HUES48 (cell line): ENCODE results near the gene ZNF750.

Source experiments
- H3K27ac ChIP-seq: one replicate; pipeline ENCODE4 v1.7.0; 2013; ENCODE audit warnings: low read depth, low read length, inconsistent platforms
- H3K27me3 ChIP-seq: 2 replicates; pipeline ENCODE4 v1.6.1; 2013; ENCODE audit warnings: mild to moderate bottlenecking, low read length; ENCODE audit not compliant: control insufficient read depth, insufficient read depth
- H3K36me3 ChIP-seq: 2 replicates; pipeline ENCODE4 v1.6.1; 2013; ENCODE audit warnings: low read length; ENCODE audit not compliant: control insufficient read depth, insufficient read depth
- H3K4me1 ChIP-seq: 2 replicates; pipeline ENCODE4 v1.6.1; 2013; ENCODE audit warnings: mild to moderate bottlenecking, low read length; ENCODE audit not compliant: control insufficient read depth, insufficient read depth
- H3K4me3 ChIP-seq: 2 replicates; pipeline ENCODE4 v1.5.1; 2013; ENCODE audit warnings: mild to moderate bottlenecking, low read depth, low read length
- H3K9ac ChIP-seq: 2 replicates; pipeline ENCODE4 v1.6.1; 2013; ENCODE audit warnings: mild to moderate bottlenecking, low read depth, low read length, moderate library complexity
- H3K9me3 ChIP-seq: 2 replicates; pipeline ENCODE4 v1.6.1; 2013; ENCODE audit warnings: low read length; ENCODE audit not compliant: control insufficient read depth, insufficient read depth

ZNF750 gene

DNA sequence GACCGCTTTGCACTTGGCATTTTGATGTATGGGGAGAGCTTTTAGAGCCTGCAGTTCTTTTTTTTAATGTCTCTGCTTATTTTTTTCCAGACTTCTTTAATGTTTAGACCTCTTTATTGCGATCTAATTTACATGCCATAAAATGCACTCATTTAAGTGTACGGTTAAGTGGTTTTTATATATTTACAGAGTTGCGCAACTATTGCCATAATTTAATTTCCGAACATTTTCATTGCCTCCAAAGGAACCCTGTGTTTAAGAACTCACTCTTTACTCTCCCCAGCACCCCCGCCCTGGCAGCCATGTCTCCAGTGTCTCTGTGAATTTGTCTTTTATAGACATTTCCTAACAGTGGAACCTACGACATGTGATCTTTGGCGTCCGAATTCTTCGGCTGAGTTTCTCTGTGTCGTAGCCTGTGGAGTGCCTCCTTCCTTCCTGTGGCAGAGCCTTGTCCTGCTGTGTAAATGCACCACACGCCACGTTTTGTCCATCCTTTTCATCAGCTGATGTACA, 24.0 kb downstream of the ZNF750 start:
- Histone ChIP-seq H3K9ac (no peak overlapping the region), H3K36me3 (peaks cover 70% of the 10 kb centered on the region), H3K9me3 (no peaks in the 10 kb centered on the region)

DNA sequence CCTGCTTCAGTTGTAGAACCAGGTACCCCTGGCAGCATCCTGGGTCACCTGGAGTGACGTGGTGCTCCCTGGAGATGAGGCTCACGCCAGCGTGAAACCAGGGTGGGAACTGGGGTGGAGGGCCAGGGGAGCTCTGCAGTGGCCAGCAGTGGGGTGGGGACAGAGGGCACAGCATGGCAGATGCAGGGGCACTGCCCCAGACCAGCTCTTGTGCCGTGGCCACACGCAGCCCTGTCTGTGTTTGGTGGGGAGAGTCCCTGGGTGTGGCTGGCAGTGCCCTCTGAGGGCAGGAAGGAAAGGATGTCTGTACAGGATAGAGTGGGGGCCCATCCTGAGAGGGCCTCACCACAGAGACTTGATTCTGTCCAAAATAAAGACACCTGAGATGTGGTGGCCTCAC, 24.5 kb downstream of the ZNF750 start:
- Histone ChIP-seq H3K36me3 (peaks cover 75% of the 10 kb centered on the region), H3K4me3 (no peak overlapping the region), H3K9ac (no peak overlapping the region), H3K27me3 (no peaks in the 10 kb centered on the region), H3K4me1 (peaks cover 4% of the 10 kb centered on the region; the same call in 1 of the 2 replicates), H3K9me3 (no peaks in the 10 kb centered on the region), H3K27ac (no peak overlapping the region)

More for the DNA sequence above, 24.0 kb downstream of the ZNF750 start:
- peaks cover 4% of the 10 kb centered on the region; the same call in 1 of the 2 replicates for H3K4me1 ChIP-seq
- no peaks in the 10 kb centered on the region for H3K27me3 ChIP-seq
- no peak overlapping the region for H3K4me3 ChIP-seq
- H3K27ac ChIP-seq = no peak overlapping the region

DNA sequence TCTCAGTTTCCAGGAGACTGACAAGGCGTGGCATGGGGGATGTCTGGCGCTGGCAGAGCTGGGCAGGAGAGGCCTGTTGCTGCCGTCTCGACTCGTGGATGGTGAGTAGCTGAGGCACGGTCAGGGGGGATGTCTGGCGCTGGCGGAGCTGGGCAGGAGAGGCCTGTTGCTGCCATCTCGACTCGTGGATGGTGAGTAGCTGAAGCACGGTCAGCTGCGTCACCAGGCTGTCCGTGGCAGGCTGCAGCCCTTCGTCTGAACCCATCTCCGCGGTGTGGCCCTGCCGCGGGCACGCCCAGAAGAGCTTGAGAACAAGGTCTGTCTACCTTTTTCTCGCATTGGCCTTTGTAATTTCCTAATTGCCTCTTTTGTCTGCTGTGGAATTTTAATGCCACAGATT, 25.0 kb downstream of the ZNF750 start:
- no peak overlapping the region for H3K27ac ChIP-seq
- H3K9ac ChIP-seq = no peak overlapping the region
- H3K4me3 ChIP-seq = no peak overlapping the region
- H3K9me3 ChIP-seq = no peaks in the 10 kb centered on the region
- peaks cover 80% of the 10 kb centered on the region for H3K36me3 ChIP-seq
- H3K4me1 ChIP-seq = peaks cover 4% of the 10 kb centered on the region; the same call in 1 of the 2 replicates
- no peaks in the 10 kb centered on the region for H3K27me3 ChIP-seq

DNA sequence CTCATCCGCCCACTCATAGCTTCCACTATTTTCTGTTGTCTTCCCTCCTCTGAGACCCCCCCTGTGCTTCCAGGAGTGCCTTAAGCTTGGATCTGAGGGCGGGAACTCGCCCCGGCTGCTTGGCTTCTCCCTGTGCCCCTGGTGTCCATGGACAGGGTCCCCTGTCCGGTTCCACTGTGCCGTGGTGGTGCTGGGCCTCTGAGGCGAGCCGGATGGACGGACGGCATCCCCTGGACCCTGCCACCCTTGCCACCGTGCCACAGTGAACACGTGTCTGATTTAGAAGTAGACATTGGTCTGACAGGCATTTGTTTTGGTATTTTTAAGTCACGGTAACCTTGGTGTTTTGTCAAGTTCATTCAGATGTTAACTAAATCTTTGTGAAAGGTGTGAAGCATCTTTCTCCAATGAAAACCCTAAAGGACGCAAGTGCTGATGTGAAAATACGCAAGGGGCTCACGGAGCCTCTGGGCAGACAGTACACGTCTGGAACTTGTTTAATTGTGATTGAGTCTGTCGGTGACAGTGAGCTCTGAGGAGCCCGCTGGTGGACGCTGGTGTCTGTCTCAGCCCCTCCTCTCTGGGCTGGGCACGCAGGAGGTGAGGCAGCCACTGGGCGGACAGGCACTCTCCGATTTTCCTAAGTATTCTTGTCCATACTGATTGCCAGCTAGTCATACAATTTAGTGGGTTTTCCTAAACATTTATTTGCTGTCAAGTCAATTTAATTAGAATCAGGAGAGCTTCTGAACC, 26.3 kb downstream of the ZNF750 start:
- Histone ChIP-seq H3K9me3 (no peaks in the 10 kb centered on the region), H3K27ac (no peak overlapping the region), H3K9ac (no peak overlapping the region), H3K36me3 (peaks cover 86% of the 10 kb centered on the region), H3K27me3 (no peaks in the 10 kb centered on the region), H3K4me1 (no peaks in the 10 kb centered on the region), H3K4me3 (no peak overlapping the region)

DNA sequence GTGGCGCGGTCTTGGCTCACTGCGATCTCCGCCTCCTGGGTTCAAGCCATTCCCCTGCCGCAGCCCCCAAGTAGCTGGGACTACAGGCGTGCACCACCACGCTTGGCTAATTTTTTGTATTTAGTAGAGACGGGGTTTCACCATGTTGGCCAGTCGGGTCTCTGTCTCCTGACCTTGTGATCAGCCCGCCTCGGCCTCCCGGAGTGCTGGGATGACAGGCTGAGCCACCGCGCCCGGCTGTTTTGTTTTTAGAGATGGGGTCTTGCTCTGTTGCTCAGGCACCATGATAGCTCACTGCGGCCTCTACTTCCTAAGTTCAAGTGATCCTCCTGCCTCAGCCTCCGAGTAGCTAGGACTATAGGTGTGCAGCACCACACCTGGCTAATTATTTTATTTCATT, 27.2 kb downstream of the ZNF750 start:
- Histone ChIP-seq H3K27me3 (no peaks in the 10 kb centered on the region), H3K4me3 (no peak overlapping the region), H3K36me3 (peaks cover 83% of the 10 kb centered on the region), H3K9me3 (no peaks in the 10 kb centered on the region), H3K4me1 (no peaks in the 10 kb centered on the region), H3K9ac (no peak overlapping the region), H3K27ac (no peak overlapping the region)

DNA sequence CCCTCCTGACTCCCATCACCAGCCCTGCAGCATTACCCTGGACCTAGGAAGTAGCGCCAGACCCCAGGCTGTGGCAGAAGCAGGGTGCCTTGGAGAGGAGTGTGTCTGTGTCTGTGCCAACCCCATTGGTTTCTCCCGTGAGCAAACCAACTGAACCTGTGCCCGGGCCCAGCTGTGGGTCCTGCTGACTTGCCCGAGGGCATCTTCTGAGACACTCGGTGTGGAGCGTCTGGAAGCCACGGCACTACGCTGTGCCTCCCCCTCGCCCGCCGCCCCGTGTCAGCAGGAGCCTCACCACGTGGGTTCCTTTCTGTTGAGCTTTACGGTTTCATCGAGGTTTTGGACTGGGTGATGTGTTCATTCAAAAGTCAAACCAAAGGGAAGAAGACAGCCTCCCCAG, 27.8 kb downstream of the ZNF750 start:
- no peak overlapping the region for H3K9ac ChIP-seq
- H3K4me1 ChIP-seq = no peaks in the 10 kb centered on the region
- no peaks in the 10 kb centered on the region for H3K27me3 ChIP-seq
- no peak overlapping the region for H3K27ac ChIP-seq
- no peaks in the 10 kb centered on the region for H3K9me3 ChIP-seq
- peaks cover 83% of the 10 kb centered on the region for H3K36me3 ChIP-seq
- H3K4me3 ChIP-seq = no peak overlapping the region

DNA sequence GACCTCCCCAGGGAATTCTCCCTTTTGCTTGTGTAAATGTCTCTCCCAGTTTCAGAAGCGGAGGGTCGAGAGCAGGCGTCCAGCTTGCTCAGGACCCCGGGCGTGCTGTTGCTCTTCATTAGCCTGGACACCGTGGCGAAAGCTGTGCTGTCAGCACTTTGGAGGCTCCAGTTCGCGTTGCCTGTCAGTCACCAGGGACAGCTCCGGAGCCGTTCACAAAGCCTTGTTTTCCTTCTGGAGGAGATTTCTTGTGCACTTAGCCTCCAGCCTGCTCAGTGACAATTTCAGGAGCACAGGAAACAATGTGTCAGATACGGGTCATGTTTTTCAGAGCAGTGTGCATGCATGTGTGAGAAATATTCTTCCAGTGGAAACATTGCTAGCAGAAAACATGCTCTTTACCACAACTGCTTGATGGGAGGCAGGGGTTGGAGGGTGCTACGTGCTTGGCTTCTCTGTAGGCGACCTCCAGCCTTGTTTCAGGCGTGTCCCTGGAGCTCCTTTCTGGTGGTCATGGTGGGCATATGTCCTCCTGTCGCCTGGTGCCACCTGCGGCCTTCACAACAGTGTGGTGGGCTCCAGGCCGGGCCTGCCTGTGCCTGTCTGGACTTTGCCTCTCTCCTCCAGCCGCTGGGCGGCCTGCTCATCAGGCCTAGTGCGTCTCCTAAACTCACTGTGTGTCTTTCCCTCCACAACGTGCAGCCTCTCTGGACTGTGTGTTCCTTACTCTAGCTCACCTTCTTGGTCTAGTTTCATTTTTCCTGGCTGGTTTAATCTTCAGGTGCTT, 29.0 kb downstream of the ZNF750 start:
- no peaks in the 10 kb centered on the region for H3K4me1 ChIP-seq
- H3K9ac ChIP-seq = no peak overlapping the region
- no peaks in the 10 kb centered on the region for H3K9me3 ChIP-seq
- H3K36me3 ChIP-seq = peaks cover 84% of the 10 kb centered on the region
- H3K27ac ChIP-seq = no peak overlapping the region
- no peak overlapping the region for H3K4me3 ChIP-seq
- H3K27me3 ChIP-seq = no peaks in the 10 kb centered on the region

DNA sequence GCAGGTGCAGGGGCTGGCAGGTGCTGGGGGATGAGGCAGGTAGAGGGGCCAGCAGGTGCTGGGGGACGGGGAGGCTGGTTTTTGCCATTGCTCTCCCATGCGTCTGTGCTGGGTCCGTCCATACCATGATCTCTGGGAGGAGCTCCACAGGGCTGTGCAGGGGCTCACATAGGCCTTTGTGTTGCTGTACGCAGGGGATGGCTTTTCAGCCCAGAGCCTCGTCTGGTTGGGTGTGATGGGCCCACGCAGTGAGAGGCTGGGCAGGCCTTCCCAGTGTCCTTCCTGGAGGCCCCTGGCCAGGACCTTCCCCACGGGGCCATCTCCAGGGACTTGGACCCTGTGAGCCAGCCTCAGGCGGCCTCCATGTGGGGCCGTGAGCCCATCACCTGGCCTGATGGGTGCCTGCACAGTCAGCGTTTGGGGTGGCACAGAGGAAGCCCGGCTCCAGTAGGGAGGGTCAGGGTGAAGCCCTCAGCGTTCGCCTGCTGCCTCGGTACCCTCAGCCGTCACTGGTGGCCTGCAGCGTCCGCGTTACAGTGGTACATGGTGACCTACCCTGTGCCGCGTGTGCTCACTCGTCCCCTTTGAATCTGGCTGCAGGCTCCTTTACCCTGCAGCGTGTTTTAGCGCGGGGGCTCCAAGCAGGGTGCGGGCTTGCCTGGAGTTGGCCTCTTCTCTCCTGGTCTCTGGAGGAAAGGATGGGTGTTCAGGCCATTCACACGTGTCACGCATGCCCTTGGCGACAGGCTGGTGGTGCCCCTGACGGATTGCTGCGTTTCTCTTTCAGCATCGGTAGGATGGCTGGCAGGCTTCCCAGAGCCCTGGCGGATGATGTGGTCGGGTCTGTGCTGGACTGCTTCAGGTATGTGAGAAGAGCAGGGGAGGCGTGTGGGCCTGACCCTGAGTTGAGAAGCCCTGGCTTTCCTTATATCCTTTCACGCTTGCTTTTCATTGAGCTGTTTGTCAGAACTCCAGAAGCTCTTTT, 30.6 kb downstream of the ZNF750 start:
- Histone ChIP-seq H3K9ac (no peak overlapping the region), H3K9me3 (no peaks in the 10 kb centered on the region), H3K27ac (no peak overlapping the region), H3K27me3 (no peaks in the 10 kb centered on the region), H3K4me3 (no peak overlapping the region), H3K4me1 (no peaks in the 10 kb centered on the region), H3K36me3 (peaks cover 75% of the 10 kb centered on the region)

DNA sequence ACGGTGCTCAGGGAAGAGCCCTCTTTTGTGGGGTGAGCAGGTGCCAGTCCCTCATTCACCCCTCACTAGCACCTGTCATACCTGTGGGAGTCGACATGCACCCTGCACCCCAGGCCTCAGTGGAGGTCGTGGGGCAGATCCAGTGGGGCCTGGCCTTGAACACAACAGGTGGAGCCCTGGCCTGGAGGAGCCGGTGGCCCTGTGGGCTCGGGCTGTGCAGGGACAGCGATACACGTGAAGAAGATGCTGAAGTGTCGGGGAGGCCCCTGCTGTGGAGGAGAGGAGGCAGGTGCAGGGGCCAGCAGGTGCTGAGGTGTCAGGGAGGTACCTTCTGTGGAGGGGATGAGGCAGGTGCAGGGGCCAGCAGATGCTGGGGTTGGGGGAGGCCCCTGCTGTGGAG, 31.8 kb downstream of the ZNF750 start:
- Histone ChIP-seq H3K36me3 (peaks cover 64% of the 10 kb centered on the region), H3K9me3 (no peaks in the 10 kb centered on the region), H3K4me1 (no peaks in the 10 kb centered on the region)

DNA sequence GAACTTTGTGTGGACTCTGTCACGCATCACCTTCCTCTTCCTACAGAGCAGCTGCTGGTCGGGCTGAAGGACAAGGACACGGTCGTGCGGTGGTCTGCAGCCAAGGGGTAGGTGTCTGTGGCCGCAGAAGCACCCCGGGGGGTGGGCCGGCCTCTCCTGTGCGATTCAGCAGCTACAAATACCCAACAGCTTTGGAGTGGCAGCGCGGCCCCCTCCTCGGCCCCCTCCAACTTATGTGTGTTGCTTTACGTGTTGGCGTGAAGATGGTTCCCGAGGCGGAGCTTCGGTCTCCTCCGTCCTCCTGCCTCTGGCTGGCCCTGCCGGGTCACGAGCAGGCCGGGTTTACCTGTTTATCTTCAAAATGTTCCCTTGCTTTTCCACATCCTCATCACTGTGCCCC, 32.3 kb downstream of the ZNF750 start:
- H3K4me1 ChIP-seq = no peaks in the 10 kb centered on the region
- H3K27ac ChIP-seq = no peak overlapping the region
- no peak overlapping the region for H3K4me3 ChIP-seq
- H3K9me3 ChIP-seq = no peaks in the 10 kb centered on the region
- peaks cover 60% of the 10 kb centered on the region for H3K36me3 ChIP-seq
- H3K9ac ChIP-seq = no peak overlapping the region
- no peaks in the 10 kb centered on the region for H3K27me3 ChIP-seq

More for the DNA sequence above, 31.8 kb downstream of the ZNF750 start:
- Histone ChIP-seq H3K4me3 (no peak overlapping the region), H3K27me3 (no peaks in the 10 kb centered on the region), H3K27ac (no peak overlapping the region), H3K9ac (no peak overlapping the region)
